ENCODE measurements around the gene IGDCC3. TPM values are rescaled to one million over a fixed set of nuclear protein-coding genes. Genes with fewer than 3 reads are reported as not detected.

IGDCC3 gene
- total RNA-seq, result not detected

GRCh38 chr15:65377976-65378366, at the start of gene IGDCC3:
TSS of gene IGDCC3 (minus strand) at chr15:65378002. CDS start at chr15:65377788, 214 bp downstream.
- Mint-ChIP-seq H3K27me3 (peaks cover 51% of the 10 kb centered on the region), H3K36me3 (no peaks in the 10 kb centered on the region), H3K27ac (no peak within 1 kb of the TSS), H3K4me1 (ENCODE audit: low read depth) (peaks cover 14% of the 10 kb centered on the region), H3K4me3 (peak within 1 kb of the TSS; percentile 40), H3K9me3 (no peaks in the 10 kb centered on the region)
- no peak for DNase-seq
- intact Hi-C loops (cut with micrococcal nuclease), result no loop called here
- ChIA-PET CTCF (interaction anchor here (0.6 to 1.4 kb wide), 3 partner anchors 10 to 474 kb away, joined by 3 to 4 read pairs (median 3); no protein-coding TSS in a partner anchor), POLR2A (interaction anchor here (2.3 kb wide), 1 partner anchor 73 kb away, joined by 8 read pairs; the partner anchor contains the start of gene RNU5B-1)

GRCh38 chr15:65426216-65426853, 48.5 kb upstream of the IGDCC3 start:
- no peaks in the 10 kb centered on the region for H3K36me3 Mint-ChIP-seq
- no peak for DNase-seq
- H3K9me3 Mint-ChIP-seq, result no peaks in the 10 kb centered on the region
- ChIA-PET POLR2A (no interaction called here), CTCF (no interaction called here)
- no peak overlapping the region for H3K4me3 Mint-ChIP-seq
- peaks cover 30% of the 10 kb centered on the region for H3K27me3 Mint-ChIP-seq
- no peak overlapping the region for H3K27ac Mint-ChIP-seq
- intact Hi-C loops (cut with micrococcal nuclease), result no loop called here
- H3K4me1 Mint-ChIP-seq (ENCODE audit: low read depth), result peaks cover 10% of the 10 kb centered on the region

- Mint-ChIP-seq H3K27ac (no peak overlapping the region), H3K4me3 (no peak overlapping the region), H3K36me3 (peaks cover 1% of the 10 kb centered on the region), H3K9me3 (no peaks in the 10 kb centered on the region), H3K27me3 (peaks cover 40% of the 10 kb centered on the region), H3K4me1 (ENCODE audit: low read depth) (peaks cover 10% of the 10 kb centered on the region)
- ChIA-PET POLR2A (no interaction called here), CTCF (no interaction called here)
- intact Hi-C loops (cut with micrococcal nuclease), result no loop called here
- no peak for DNase-seq
Measured at GRCh38 chr15:65424683-65425082, 46.9 kb upstream of the IGDCC3 start.

- H3K27ac Mint-ChIP-seq, result no peak overlapping the region
- no peak for DNase-seq
- ChIA-PET POLR2A (no interaction called here), CTCF (no interaction called here)
- intact Hi-C loops (cut with micrococcal nuclease), result no loop called here
- H3K4me3 Mint-ChIP-seq, result no peak overlapping the region
- peaks cover 40% of the 10 kb centered on the region for H3K27me3 Mint-ChIP-seq
- H3K9me3 Mint-ChIP-seq, result no peaks in the 10 kb centered on the region
- H3K36me3 Mint-ChIP-seq, result peaks cover 1% of the 10 kb centered on the region
- peaks cover 10% of the 10 kb centered on the region for H3K4me1 Mint-ChIP-seq (ENCODE audit: low read depth)
Measured at GRCh38 chr15:65423976-65424679, 46.3 kb upstream of the IGDCC3 start.

- no peak overlapping the region for H3K27ac Mint-ChIP-seq
- H3K4me1 Mint-ChIP-seq (ENCODE audit: low read depth), result peaks cover 10% of the 10 kb centered on the region
- peaks cover 42% of the 10 kb centered on the region for H3K27me3 Mint-ChIP-seq
- peak overlapping the region; percentile 51 for H3K4me3 Mint-ChIP-seq
- H3K36me3 Mint-ChIP-seq, result peaks cover 1% of the 10 kb centered on the region
- no peaks in the 10 kb centered on the region for H3K9me3 Mint-ChIP-seq
- DNase-seq, result no peak
- intact Hi-C loops (cut with micrococcal nuclease), result no loop called here
- CTCF ChIA-PET, result no interaction called here
- POLR2A ChIA-PET, result no interaction called here
Measured at GRCh38 chr15:65423150-65423975, 45.6 kb upstream of the IGDCC3 start.

- H3K4me3 Mint-ChIP-seq, result peak overlapping the region; percentile 71
Measured at GRCh38 chr15:65421360-65422215, 43.8 kb upstream of the IGDCC3 start.

GRCh38 chr15:65420975-65421359, 43.2 kb upstream of the IGDCC3 start:
- CTCF ChIA-PET, result interaction anchor here (1.1 to 3.3 kb wide), 4 partner anchors 13 to 37 kb away, joined by 3 to 23 read pairs (median 6); no protein-coding TSS in a partner anchor
- DNase-seq, result no peak
- POLR2A ChIA-PET, result interaction anchor here (0.9 kb wide), 1 partner anchor 96 kb away, joined by 3 read pairs; no protein-coding TSS in a partner anchor
- Mint-ChIP-seq H3K27ac (no peak overlapping the region), H3K27me3 (peaks cover 51% of the 10 kb centered on the region), H3K36me3 (peaks cover 1% of the 10 kb centered on the region), H3K4me1 (ENCODE audit: low read depth) (peaks cover 10% of the 10 kb centered on the region), H3K9me3 (no peaks in the 10 kb centered on the region), H3K4me3 (no peak overlapping the region)
- intact Hi-C loops (cut with micrococcal nuclease), result no loop called here

More at GRCh38 chr15:65421360-65422215, 43.8 kb upstream of the IGDCC3 start:
- CTCF ChIA-PET, result interaction anchor here (1.1 to 3.3 kb wide), 4 partner anchors 12 to 37 kb away, joined by 3 to 23 read pairs (median 6); no protein-coding TSS in a partner anchor
- H3K4me1 Mint-ChIP-seq (ENCODE audit: low read depth), result peaks cover 10% of the 10 kb centered on the region
- POLR2A ChIA-PET, result interaction anchor here (0.6 to 0.9 kb wide), 3 partner anchors 95 to 357 kb away, joined by 3 read pairs; partner anchors contain the start of gene RNU5B-1
- peaks cover 1% of the 10 kb centered on the region for H3K36me3 Mint-ChIP-seq
- peak; percentile 32 for DNase-seq
- intact Hi-C loops (cut with micrococcal nuclease), result no loop called here
- H3K27me3 Mint-ChIP-seq, result peaks cover 54% of the 10 kb centered on the region
- H3K27ac Mint-ChIP-seq, result no peak overlapping the region
- no peaks in the 10 kb centered on the region for H3K9me3 Mint-ChIP-seq

GRCh38 chr15:65418596-65418995, 40.8 kb upstream of the IGDCC3 start:
- Mint-ChIP-seq H3K36me3 (peaks cover 1% of the 10 kb centered on the region), H3K27me3 (peaks cover 39% of the 10 kb centered on the region), H3K4me1 (ENCODE audit: low read depth) (peaks cover 10% of the 10 kb centered on the region), H3K9me3 (no peaks in the 10 kb centered on the region), H3K4me3 (no peak overlapping the region), H3K27ac (no peak overlapping the region)
- ChIA-PET CTCF (interaction anchor here (1.0 kb wide), 1 partner anchor 18 kb away, joined by 4 read pairs; no protein-coding TSS in a partner anchor), POLR2A (no interaction called here)
- DNase-seq, result no peak
- intact Hi-C loops (cut with micrococcal nuclease), result no loop called here

GRCh38 chr15:65416845-65417416, 39.1 kb upstream of the IGDCC3 start:
- Mint-ChIP-seq H3K4me3 (no peak overlapping the region), H3K27ac (no peak overlapping the region), H3K36me3 (peaks cover 1% of the 10 kb centered on the region), H3K27me3 (peaks cover 28% of the 10 kb centered on the region), H3K9me3 (no peaks in the 10 kb centered on the region), H3K4me1 (ENCODE audit: low read depth) (peaks cover 2% of the 10 kb centered on the region)
- no peak for DNase-seq
- ChIA-PET POLR2A (no interaction called here), CTCF (no interaction called here)
- intact Hi-C loops (cut with micrococcal nuclease), result no loop called here

- Mint-ChIP-seq H3K27me3 (peaks cover 18% of the 10 kb centered on the region), H3K27ac (no peak overlapping the region), H3K9me3 (no peaks in the 10 kb centered on the region), H3K4me1 (ENCODE audit: low read depth) (no peaks in the 10 kb centered on the region), H3K36me3 (no peaks in the 10 kb centered on the region), H3K4me3 (no peak overlapping the region)
- POLR2A ChIA-PET, result no interaction called here
- CTCF ChIA-PET, result no interaction called here
- DNase-seq, result no peak
- intact Hi-C loops (cut with micrococcal nuclease), result no loop called here
Measured at GRCh38 chr15:65414841-65415621, 37.2 kb upstream of the IGDCC3 start.
